ENCODE data around the gene SPINK5.

DNA sequence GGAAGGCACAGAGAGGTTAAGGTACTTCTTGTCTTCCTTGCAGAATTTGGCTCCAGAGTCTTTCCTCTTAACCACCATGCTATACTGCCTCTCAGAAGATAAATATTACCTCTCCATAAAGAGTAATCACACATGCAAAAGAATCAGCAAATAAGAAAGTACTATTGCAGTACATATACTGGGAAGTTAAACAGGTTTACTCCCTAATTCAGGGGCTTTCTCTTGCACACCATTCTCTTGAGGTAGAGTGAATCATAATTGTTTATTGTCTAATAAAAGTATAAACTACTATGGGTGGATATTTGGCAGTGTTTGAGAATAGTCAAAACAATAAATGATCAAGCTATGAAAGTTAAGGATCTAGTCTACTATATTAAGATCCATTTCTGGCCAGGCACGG lies 40.4 kb downstream of the SPINK5 start:
- TF ChIP-seq, protein P1, sequence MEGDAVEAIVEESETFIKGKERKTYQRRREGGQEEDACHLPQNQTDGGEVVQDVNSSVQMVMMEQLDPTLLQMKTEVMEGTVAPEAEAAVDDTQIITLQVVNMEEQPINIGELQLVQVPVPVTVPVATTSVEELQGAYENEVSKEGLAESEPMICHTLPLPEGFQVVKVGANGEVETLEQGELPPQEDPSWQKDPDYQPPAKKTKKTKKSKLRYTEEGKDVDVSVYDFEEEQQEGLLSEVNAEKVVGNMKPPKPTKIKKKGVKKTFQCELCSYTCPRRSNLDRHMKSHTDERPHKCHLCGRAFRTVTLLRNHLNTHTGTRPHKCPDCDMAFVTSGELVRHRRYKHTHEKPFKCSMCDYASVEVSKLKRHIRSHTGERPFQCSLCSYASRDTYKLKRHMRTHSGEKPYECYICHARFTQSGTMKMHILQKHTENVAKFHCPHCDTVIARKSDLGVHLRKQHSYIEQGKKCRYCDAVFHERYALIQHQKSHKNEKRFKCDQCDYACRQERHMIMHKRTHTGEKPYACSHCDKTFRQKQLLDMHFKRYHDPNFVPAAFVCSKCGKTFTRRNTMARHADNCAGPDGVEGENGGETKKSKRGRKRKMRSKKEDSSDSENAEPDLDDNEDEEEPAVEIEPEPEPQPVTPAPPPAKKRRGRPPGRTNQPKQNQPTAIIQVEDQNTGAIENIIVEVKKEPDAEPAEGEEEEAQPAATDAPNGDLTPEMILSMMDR (IDR thresholded peaks at IDR 0.05; ENCODE audit: poor library complexity): no peak
- no peak for TF ChIP-seq EZH2phosphoT487 (IDR thresholded peaks at IDR 0.05; ENCODE audit: low read depth, severe bottlenecking, unreplicated experiment)

All from hepatocyte (in vitro differentiated cells).